Measurements from ENCODE around the gene DUSP15. TPM values are rescaled to one million over a fixed set of nuclear protein-coding genes. Genes with fewer than 3 reads are reported as not detected.

Gene DUSP15
- total RNA-seq, 1 experiment from 2014 or later = not detected

GRCh38 chr20:31908016-31908415 lies 37.7 kb upstream of the DUSP15 start:
- H3K27ac ChIP-seq = no peak overlapping the region
- no peak overlapping the region for H2AFZ ChIP-seq
- no peaks in the 10 kb centered on the region for H3F3A ChIP-seq (ENCODE audit: insufficient read depth, low read depth)
- H4K20me1 ChIP-seq (ENCODE audit: insufficient read depth) = no peaks in the 10 kb centered on the region
- H3K4me1 ChIP-seq (replicated peaks; ENCODE audit: insufficient read depth) = no peaks in the 10 kb centered on the region
- no TSS peak for BruUV-seq (replicated peaks)
- peaks cover 4% of the 10 kb centered on the region; the same call in 1 of the 2 replicates for H3K27me3 ChIP-seq (ENCODE audit: insufficient read depth, low read depth)
- no peak for DNase-seq
- no peak for TF ChIP-seq EZH2 (IDR thresholded peaks at IDR 0.05; ENCODE audit: low read depth)
- TF ChIP-seq, protein P1, sequence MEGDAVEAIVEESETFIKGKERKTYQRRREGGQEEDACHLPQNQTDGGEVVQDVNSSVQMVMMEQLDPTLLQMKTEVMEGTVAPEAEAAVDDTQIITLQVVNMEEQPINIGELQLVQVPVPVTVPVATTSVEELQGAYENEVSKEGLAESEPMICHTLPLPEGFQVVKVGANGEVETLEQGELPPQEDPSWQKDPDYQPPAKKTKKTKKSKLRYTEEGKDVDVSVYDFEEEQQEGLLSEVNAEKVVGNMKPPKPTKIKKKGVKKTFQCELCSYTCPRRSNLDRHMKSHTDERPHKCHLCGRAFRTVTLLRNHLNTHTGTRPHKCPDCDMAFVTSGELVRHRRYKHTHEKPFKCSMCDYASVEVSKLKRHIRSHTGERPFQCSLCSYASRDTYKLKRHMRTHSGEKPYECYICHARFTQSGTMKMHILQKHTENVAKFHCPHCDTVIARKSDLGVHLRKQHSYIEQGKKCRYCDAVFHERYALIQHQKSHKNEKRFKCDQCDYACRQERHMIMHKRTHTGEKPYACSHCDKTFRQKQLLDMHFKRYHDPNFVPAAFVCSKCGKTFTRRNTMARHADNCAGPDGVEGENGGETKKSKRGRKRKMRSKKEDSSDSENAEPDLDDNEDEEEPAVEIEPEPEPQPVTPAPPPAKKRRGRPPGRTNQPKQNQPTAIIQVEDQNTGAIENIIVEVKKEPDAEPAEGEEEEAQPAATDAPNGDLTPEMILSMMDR (conservative IDR thresholded peaks at IDR 0.05) = no peak
- no peaks in the 10 kb centered on the region for H3K9me3 ChIP-seq (ENCODE audit: insufficient read depth, low read depth)
- ChIA-PET CTCF (no interaction called here), POLR2A (ENCODE audit: unreplicated experiment) (no interaction called here)
- no peaks in the 10 kb centered on the region for H3K36me3 ChIP-seq (ENCODE audit: low read depth)
- no peaks in the 10 kb centered on the region for H3K9me2 ChIP-seq (ENCODE audit: insufficient read depth)
- no peak overlapping the region for H3K4me2 ChIP-seq
- H3K79me2 ChIP-seq (ENCODE audit: low read depth) = no peaks in the 10 kb centered on the region
- intact Hi-C loops (cut with micrococcal nuclease; ENCODE audit: unreplicated experiment) = no loop called here
- no peak overlapping the region for H3K4me3 ChIP-seq

DNA sequence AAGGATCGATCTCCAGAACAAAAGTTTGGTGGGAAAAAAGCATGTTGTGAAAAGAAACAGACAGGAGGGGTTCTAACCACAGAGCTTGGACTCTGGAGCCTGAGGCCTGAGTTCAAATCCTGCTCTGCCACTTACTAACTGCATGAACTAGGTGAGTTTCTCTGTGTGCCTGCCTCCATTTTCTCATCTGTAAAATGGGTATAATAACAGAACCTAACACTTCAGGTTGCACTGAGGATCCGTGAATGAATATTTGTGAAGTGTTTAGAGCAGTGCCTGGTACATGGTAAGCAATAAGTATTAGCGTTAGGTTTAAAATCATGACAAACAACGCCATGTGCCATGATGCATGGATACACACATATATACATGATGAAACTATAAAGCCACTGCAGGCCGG lies 36.7 kb upstream of the DUSP15 start:
- CTCF ChIA-PET = interaction anchor here (0.7 kb wide), 1 partner anchor 73 kb away, joined by 3 read pairs; no protein-coding TSS in a partner anchor
- no peak for DNase-seq
- Histone ChIP-seq H3K79me2 (ENCODE audit: low read depth) (no peaks in the 10 kb centered on the region), H3K27me3 (ENCODE audit: insufficient read depth, low read depth) (peaks cover 6% of the 10 kb centered on the region; the same call in 1 of the 2 replicates), H3K36me3 (ENCODE audit: low read depth) (no peaks in the 10 kb centered on the region), H3F3A (ENCODE audit: insufficient read depth, low read depth) (no peaks in the 10 kb centered on the region), H3K27ac (no peak overlapping the region), H2AFZ (no peak overlapping the region), H3K9me2 (ENCODE audit: insufficient read depth) (no peaks in the 10 kb centered on the region), H3K4me1 (replicated peaks; ENCODE audit: insufficient read depth) (no peaks in the 10 kb centered on the region), H3K9me3 (ENCODE audit: insufficient read depth, low read depth) (no peaks in the 10 kb centered on the region), H4K20me1 (ENCODE audit: insufficient read depth) (no peaks in the 10 kb centered on the region), H3K4me2 (no peak overlapping the region), H3K4me3 (no peak overlapping the region)
- POLR2A ChIA-PET (ENCODE audit: unreplicated experiment) = no interaction called here
- no TSS peak for BruUV-seq (replicated peaks)
- TF ChIP-seq, protein P1 (conservative IDR thresholded peaks at IDR 0.05) = no peak
- no peak for TF ChIP-seq EZH2 (IDR thresholded peaks at IDR 0.05; ENCODE audit: low read depth)
- intact Hi-C loops (cut with micrococcal nuclease; ENCODE audit: unreplicated experiment) = no loop called here

DNA sequence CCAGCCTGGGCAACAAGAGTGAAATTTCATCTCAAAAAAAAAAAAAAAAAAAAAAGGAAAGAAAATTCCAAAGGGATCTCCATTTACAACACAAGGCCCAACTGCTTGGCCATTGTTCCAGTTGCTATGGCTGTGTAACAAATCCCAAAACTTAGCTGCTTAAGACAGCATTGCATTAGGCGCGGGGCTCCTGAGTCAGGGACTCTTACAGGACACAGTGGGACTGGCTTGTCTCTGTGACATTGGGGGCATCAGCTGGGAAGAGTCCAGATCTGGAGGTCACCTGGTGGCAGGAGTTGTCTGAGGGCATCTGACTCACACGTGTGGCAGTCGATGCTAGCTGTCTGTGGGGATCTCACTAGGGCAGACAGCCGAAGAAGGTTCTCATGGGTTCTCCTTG lies 35.7 kb upstream of the DUSP15 start:
- CTCF ChIA-PET = no interaction called here

More for the DNA sequence above, 35.7 kb upstream of the DUSP15 start:
- no TSS peak for BruUV-seq (replicated peaks)
- H3K9me2 ChIP-seq (ENCODE audit: insufficient read depth) = no peaks in the 10 kb centered on the region
- no peak for DNase-seq
- no peaks in the 10 kb centered on the region for H3F3A ChIP-seq (ENCODE audit: insufficient read depth, low read depth)
- no peak for TF ChIP-seq EZH2 (IDR thresholded peaks at IDR 0.05; ENCODE audit: low read depth)
- TF ChIP-seq, protein P1 (conservative IDR thresholded peaks at IDR 0.05) = no peak
- H3K27me3 ChIP-seq (ENCODE audit: insufficient read depth, low read depth) = peaks cover 12% of the 10 kb centered on the region; the same call in 1 of the 2 replicates
- intact Hi-C loops (cut with micrococcal nuclease; ENCODE audit: unreplicated experiment) = no loop called here
- H3K9me3 ChIP-seq (ENCODE audit: insufficient read depth, low read depth) = no peaks in the 10 kb centered on the region
- no peaks in the 10 kb centered on the region for H3K4me1 ChIP-seq (replicated peaks; ENCODE audit: insufficient read depth)
- H3K79me2 ChIP-seq (ENCODE audit: low read depth) = no peaks in the 10 kb centered on the region
- H4K20me1 ChIP-seq (ENCODE audit: insufficient read depth) = no peaks in the 10 kb centered on the region
- no peak overlapping the region for H3K27ac ChIP-seq
- H3K4me3 ChIP-seq = no peak overlapping the region
- POLR2A ChIA-PET (ENCODE audit: unreplicated experiment) = interaction anchor here (0.6 kb wide), 1 partner anchor 17 kb away, joined by 5 read pairs; no protein-coding TSS in a partner anchor
- H3K36me3 ChIP-seq (ENCODE audit: low read depth) = no peaks in the 10 kb centered on the region
- no peak overlapping the region for H3K4me2 ChIP-seq
- no peak overlapping the region for H2AFZ ChIP-seq

Measured in PC-9 (cell line).